GM12875 (cell line): ENCODE results near the gene CHST7.
"Not testable (repeated sequence)": the region's sequence is repeated elsewhere in the genome, so short reads cannot be mapped to it uniquely, and the experiment has no call there.

Source experiments
- H3K4me3 ChIP-seq: one replicate; pipeline ENCODE4 v1.5.1; 2011; ENCODE audit warnings: low read depth, low read length, control low read depth
- CTCF ChIP-seq: IDR thresholded peaks from 2 replicates; pipeline ENCODE4 v1.5.1; 2011; ENCODE audit warnings: low read depth, mild to moderate bottlenecking, control low read depth, inconsistent platforms, low read length, moderate library complexity, borderline replicate concordance; ENCODE audit not compliant: insufficient read depth

Gene CHST7

GRCh38 chrX:46573331-46573891 is at the start of gene CHST7:
Gene CHST7 (plus strand): TSS chrX:46573765. CDS start chrX:46573932, 167 bp downstream.
- TF ChIP-seq CTCF = peak; percentile 23; the same call in 1 of the 2 replicates
- H3K4me3 ChIP-seq = peak within 1 kb of the TSS; percentile 72

- H3K4me3 ChIP-seq = not testable (repeated sequence)
Measured at GRCh38 chrX:46528640-46529039, 44.9 kb upstream of the CHST7 start.

GRCh38 chrX:46529740-46530403 is 43.7 kb upstream of the CHST7 start:
- not testable (repeated sequence) for H3K4me3 ChIP-seq

- H3K4me3 ChIP-seq = not testable (repeated sequence)
Measured at GRCh38 chrX:46530404-46530908, 43.1 kb upstream of the CHST7 start.

- no peak for TF ChIP-seq CTCF
- no peak overlapping the region for H3K4me3 ChIP-seq
Measured at GRCh38 chrX:46531442-46531841, 42.1 kb upstream of the CHST7 start.

GRCh38 chrX:46543441-46543840 is 30.1 kb upstream of the CHST7 start:
- no peak for TF ChIP-seq CTCF
- no peak overlapping the region for H3K4me3 ChIP-seq

- peak overlapping the region; percentile 56 for H3K4me3 ChIP-seq
Measured at GRCh38 chrX:46544527-46544926, 29.0 kb upstream of the CHST7 start.

GRCh38 chrX:46545111-46546005 is 28.2 kb upstream of the CHST7 start, which contains the start of gene ZNF674:
Gene ZNF674 (minus strand): TSS chrX:46545421. CDS start chrX:46542087, 3,334 bp downstream.
- peak; percentile 30; the same call in 1 of the 2 replicates for TF ChIP-seq CTCF
- peak within 1 kb of the TSS; percentile 56 for H3K4me3 ChIP-seq

- no peak for TF ChIP-seq CTCF
- H3K4me3 ChIP-seq = no peak overlapping the region
Measured at GRCh38 chrX:46547857-46548256, 25.7 kb upstream of the CHST7 start.
